Measurements from ENCODE around the gene AMZ2. TPM values are rescaled to one million over a fixed set of nuclear protein-coding genes. Genes with fewer than 3 reads are reported as not detected.
A peak's percentile ranks its signal among the peaks of the same experiment; 100 is the strongest.
"Not testable (repeated sequence)": the region's sequence is repeated elsewhere in the genome, so short reads cannot be mapped to it uniquely, and the experiment has no call there.

The AMZ2 gene
- total RNA-seq, 1 experiment from 2014 or later: 54.6 TPM

- DNase-seq (ENCODE audit: low spot score): no peak
- CTCF ChIA-PET: no interaction called here
- peaks cover 17% of the 10 kb centered on the region for H3K36me3 Mint-ChIP-seq
- H3K27ac Mint-ChIP-seq: no peak overlapping the region
- H3K4me1 Mint-ChIP-seq: peaks cover 14% of the 10 kb centered on the region
- H3K27me3 Mint-ChIP-seq (ENCODE audit: low read depth): no peaks in the 10 kb centered on the region
- ATAC-seq: no peak
- POLR2A ChIA-PET: no interaction called here
- peak overlapping the region; percentile 80; the same call in 1 of the 2 replicates for H3K4me3 Mint-ChIP-seq
- H3K9me3 Mint-ChIP-seq: no peaks in the 10 kb centered on the region
- no peak for TF ChIP-seq TCF7 (CRISPR knock-in tag; IDR thresholded peaks at IDR 0.05; ENCODE audit: low read depth)
Observed at GRCh38 chr17:68249354-68249765, 1.5 kb downstream of the AMZ2 start.

- H3K4me3 Mint-ChIP-seq; H3K4me1 Mint-ChIP-seq; H3K27me3 Mint-ChIP-seq (ENCODE audit: low read depth); POLR2A ChIA-PET; ATAC-seq; H3K9me3 Mint-ChIP-seq; H3K27ac Mint-ChIP-seq; DNase-seq (ENCODE audit: low spot score): not testable (repeated sequence)
- H3K36me3 Mint-ChIP-seq: peaks cover 39% of the 10 kb centered on the region
- CTCF ChIA-PET: interaction anchor here (0.6 kb wide), 1 partner anchor 361 kb away, joined by 3 read pairs; no protein-coding TSS in a partner anchor
Observed at GRCh38 chr17:68253426-68253825, 5.6 kb downstream of the AMZ2 start.

- Mint-ChIP-seq H3K36me3 (peaks cover 39% of the 10 kb centered on the region), H3K4me1 (peaks cover 10% of the 10 kb centered on the region), H3K4me3 (no peak overlapping the region), H3K27ac (no peak overlapping the region), H3K9me3 (no peaks in the 10 kb centered on the region), H3K27me3 (ENCODE audit: low read depth) (peaks cover 6% of the 10 kb centered on the region)
- 0 out of 2 replicates have a peak, but pooled peaks have one; percentile 11 for ATAC-seq
- no peak for DNase-seq (ENCODE audit: low spot score)
- TF ChIP-seq GRHL2 (CRISPR knock-in tag; IDR thresholded peaks at IDR 0.05; ENCODE audit: insufficient replicate concordance, severe bottlenecking): no peak
- no peak for TF ChIP-seq ZNF423 (CRISPR knock-in tag; IDR thresholded peaks at IDR 0.05)
- no peak for TF ChIP-seq ATF1 (CRISPR knock-in tag; IDR thresholded peaks at IDR 0.05)
- TF ChIP-seq ZBTB21 (CRISPR knock-in tag; IDR thresholded peaks at IDR 0.05; ENCODE audit: borderline replicate concordance): no peak
- no peak for TF ChIP-seq ZNF263 (CRISPR knock-in tag; IDR thresholded peaks at IDR 0.05; ENCODE audit: low read depth)
- TF ChIP-seq ZNF532 (CRISPR knock-in tag; IDR thresholded peaks at IDR 0.05; ENCODE audit: borderline replicate concordance): no peak
- TF ChIP-seq ZNF512 (CRISPR knock-in tag; IDR thresholded peaks at IDR 0.05; ENCODE audit: borderline replicate concordance): no peak
- no peak for TF ChIP-seq ZNF232 (CRISPR knock-in tag; IDR thresholded peaks at IDR 0.05)
- TF ChIP-seq MYBL2 (CRISPR knock-in tag; IDR thresholded peaks at IDR 0.05): no peak
- no peak for TF ChIP-seq IRF2 (CRISPR knock-in tag; IDR thresholded peaks at IDR 0.05; ENCODE audit: borderline replicate concordance, low read depth)
- no peak for TF ChIP-seq FOXJ3 (CRISPR knock-in tag; IDR thresholded peaks at IDR 0.05; ENCODE audit: borderline replicate concordance)
- no peak for TF ChIP-seq SMAD3 (CRISPR knock-in tag; IDR thresholded peaks at IDR 0.05; ENCODE audit: borderline replicate concordance)
- no peak for TF ChIP-seq NR1H2 (CRISPR knock-in tag; IDR thresholded peaks at IDR 0.05)
- TF ChIP-seq PRDM15 (CRISPR knock-in tag; IDR thresholded peaks at IDR 0.05): no peak
- no peak for TF ChIP-seq E2F5 (CRISPR knock-in tag; IDR thresholded peaks at IDR 0.05)
- TF ChIP-seq ZBTB43 (CRISPR knock-in tag; IDR thresholded peaks at IDR 0.05): no peak
- no peak for TF ChIP-seq CTCF (IDR thresholded peaks at IDR 0.05)
- ChIA-PET POLR2A (no interaction called here), CTCF (interaction anchor here (1.1 to 1.2 kb wide), 2 partner anchors 144 to 182 kb away, joined by 4 read pairs; no protein-coding TSS in a partner anchor)
Observed at GRCh38 chr17:68255151-68255550, 7.3 kb downstream of the AMZ2 start.

All from WTC11 (cell line).